ENCODE results near the gene ZBTB34.

The ZBTB34 gene

DNA sequence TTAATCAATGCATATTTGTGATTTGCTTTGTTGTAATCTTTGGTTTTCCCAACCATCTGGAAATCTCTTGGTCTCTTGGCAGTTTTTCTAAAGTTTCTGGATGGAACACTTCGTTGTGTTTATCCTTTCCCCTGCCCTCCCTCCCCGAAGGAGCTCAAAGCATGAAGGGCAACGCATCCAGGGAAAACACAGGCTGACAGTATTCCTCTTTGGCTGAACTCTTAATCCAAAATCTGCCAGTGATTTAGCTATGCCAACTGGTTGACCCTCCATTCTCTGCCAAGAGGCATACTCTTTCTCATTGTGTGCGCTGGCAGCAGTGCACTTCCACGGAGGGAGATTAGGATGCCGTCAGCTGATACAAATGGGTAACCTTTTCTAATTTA is 20.5 kb downstream of the ZBTB34 start:
- in situ Hi-C loops (cut with HindIII; ENCODE audit: low sequenced_read_pairs), result no loop called here
- DNase-seq (ENCODE audit: low read depth), result no peak
- H3K4me3 ChIP-seq (ENCODE audit: low read depth, low read length), result no peak overlapping the region
- TF ChIP-seq, protein P1, sequence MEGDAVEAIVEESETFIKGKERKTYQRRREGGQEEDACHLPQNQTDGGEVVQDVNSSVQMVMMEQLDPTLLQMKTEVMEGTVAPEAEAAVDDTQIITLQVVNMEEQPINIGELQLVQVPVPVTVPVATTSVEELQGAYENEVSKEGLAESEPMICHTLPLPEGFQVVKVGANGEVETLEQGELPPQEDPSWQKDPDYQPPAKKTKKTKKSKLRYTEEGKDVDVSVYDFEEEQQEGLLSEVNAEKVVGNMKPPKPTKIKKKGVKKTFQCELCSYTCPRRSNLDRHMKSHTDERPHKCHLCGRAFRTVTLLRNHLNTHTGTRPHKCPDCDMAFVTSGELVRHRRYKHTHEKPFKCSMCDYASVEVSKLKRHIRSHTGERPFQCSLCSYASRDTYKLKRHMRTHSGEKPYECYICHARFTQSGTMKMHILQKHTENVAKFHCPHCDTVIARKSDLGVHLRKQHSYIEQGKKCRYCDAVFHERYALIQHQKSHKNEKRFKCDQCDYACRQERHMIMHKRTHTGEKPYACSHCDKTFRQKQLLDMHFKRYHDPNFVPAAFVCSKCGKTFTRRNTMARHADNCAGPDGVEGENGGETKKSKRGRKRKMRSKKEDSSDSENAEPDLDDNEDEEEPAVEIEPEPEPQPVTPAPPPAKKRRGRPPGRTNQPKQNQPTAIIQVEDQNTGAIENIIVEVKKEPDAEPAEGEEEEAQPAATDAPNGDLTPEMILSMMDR (IDR thresholded peaks at IDR 0.05; ENCODE audit: low read depth, low read length, missing control alignments), result no peak

DNA sequence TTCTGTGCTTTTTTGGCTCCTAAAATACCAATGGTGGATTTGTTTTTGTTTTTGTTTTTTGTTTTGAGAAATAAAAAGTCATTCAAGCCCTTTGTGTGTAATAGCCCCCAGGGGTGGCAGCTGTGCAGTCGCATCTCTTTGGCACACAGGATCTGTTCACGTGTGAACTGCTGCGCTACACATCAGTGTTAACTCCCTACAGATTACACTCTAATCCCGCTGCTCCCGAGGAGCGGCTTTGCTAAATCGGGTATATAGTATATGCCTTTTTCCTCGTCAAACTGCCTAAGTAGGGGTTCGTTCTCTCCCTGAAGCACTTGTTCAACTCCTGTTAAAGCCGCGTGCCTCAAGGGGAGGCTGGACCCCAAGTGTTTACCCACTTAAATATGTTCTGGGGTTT is 22.3 kb downstream of the ZBTB34 start:
- TF ChIP-seq, protein P1 (IDR thresholded peaks at IDR 0.05; ENCODE audit: low read depth, low read length, missing control alignments), result no peak
- DNase-seq (ENCODE audit: low read depth), result no peak
- no peak overlapping the region for H3K4me3 ChIP-seq (ENCODE audit: low read depth, low read length)
- in situ Hi-C loops (cut with HindIII; ENCODE audit: low sequenced_read_pairs), result no loop called here

DNA sequence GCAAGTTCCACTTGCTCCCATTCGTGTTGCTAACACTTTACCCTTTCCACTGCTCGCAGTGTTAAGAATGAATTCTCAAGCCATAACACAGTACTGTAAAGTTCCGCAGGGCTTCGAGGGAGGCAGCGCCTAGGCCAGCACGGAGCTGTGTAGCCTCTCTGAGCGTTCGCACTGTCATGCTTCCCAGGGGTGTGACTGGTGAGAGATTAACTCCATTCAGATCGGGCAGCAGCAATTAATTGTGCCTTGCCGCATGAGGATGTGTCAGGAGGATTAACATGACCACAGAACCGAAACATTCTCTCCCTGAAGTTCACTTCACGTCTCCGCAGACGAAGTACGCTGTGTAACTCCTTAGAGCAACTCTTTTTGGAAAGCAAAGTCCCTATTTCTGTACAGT is 23.2 kb downstream of the ZBTB34 start:
- in situ Hi-C loops (cut with HindIII; ENCODE audit: low sequenced_read_pairs), result no loop called here
- H3K4me3 ChIP-seq (ENCODE audit: low read depth, low read length), result no peak overlapping the region
- TF ChIP-seq, protein P1 (IDR thresholded peaks at IDR 0.05; ENCODE audit: low read depth, low read length, missing control alignments), result no peak
- no peak for DNase-seq (ENCODE audit: low read depth)

DNA sequence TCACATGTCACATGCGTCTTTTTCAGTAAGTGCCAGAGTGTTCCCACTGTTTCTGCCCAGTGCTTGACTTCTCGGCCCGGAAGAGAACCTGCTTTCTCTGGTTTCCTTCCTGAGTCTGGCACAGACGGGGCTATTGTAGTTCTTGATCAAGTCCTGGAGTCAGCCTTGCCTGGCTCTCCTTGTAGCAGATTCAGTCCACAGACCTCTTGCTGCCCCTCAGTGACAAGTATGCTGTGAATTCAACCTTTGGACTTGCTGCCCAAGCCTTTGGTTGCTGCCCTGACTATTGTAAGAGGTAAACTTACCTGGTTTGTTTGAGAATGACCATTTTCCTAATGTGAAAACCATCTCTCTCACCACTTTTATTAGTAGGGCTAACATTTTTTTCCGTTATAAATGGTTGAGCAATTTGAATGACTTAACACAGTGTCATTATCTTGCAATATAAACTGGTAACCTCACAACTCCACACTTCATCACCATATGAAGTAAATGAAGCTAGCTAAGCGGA is 24.7 kb downstream of the ZBTB34 start:
- TF ChIP-seq, protein P1 (IDR thresholded peaks at IDR 0.05; ENCODE audit: low read depth, low read length, missing control alignments), result no peak
- no peak for DNase-seq (ENCODE audit: low read depth)
- in situ Hi-C loops (cut with HindIII; ENCODE audit: low sequenced_read_pairs), result no loop called here
- no peak overlapping the region for H3K4me3 ChIP-seq (ENCODE audit: low read depth, low read length)

DNA sequence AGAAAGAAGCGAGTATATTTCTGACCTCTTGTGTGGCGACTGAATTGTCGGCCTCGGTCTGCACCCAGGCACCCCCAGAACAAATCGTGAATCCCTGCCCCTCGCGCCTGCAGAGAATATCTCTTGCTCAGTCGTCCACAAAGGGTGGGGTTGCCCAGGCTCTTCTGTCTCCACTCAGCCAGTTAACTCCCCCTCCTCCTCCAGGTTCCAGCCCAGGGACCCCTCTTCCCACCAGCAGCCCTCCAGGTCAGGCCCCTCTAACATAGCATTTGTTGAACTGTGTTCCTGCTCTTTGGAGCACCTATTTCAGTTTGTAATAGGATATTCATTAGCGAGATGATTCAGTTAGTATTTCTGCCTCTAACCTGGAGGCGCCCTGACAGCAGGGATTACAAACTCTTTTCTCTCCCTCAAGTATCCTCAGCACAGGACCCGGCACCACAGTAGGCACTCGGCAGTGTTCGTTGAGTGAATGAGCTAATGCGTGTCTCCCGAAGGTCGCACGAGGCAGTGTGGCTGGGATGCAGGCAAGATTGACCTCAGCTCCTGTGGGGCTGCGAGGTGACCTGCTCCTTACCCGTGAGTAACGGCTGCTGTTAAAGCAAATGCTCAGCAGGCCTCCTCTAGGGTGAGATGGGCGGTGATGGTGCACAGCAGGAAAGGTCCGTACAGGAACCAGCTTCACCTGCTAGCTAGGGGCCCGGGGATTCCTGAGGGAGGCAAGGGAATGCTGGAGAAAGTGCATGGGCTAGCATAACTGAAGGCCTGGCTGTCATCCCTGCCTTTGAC is 25.8 kb downstream of the ZBTB34 start:
- no peak for DNase-seq (ENCODE audit: low read depth)
- TF ChIP-seq, protein P1 (IDR thresholded peaks at IDR 0.05; ENCODE audit: low read depth, low read length, missing control alignments), result no peak
- no peak overlapping the region for H3K4me3 ChIP-seq (ENCODE audit: low read depth, low read length)
- in situ Hi-C loops (cut with HindIII; ENCODE audit: low sequenced_read_pairs), result no loop called here

DNA sequence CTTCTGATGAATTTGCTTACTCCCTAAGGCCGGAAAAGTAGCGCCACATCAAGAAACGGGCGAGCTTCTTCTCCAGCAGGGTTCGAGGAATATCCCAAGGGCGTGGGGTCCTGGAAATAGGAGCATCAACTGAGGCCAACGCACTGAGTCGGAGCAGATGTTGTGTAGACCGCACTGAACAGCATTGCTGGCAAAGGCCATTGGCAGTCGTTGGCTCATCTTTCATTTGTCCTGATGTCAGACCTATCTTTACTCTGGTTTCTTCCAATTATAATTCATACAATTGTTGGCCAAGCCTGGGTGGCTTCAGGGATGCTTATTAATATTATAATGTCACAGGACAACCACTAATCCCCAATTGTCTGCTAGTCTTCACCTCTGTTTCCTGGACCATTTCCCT is 26.5 kb downstream of the ZBTB34 start:
- in situ Hi-C loops (cut with HindIII; ENCODE audit: low sequenced_read_pairs), result no loop called here
- TF ChIP-seq, protein P1 (IDR thresholded peaks at IDR 0.05; ENCODE audit: low read depth, low read length, missing control alignments), result no peak

More for the DNA sequence above, 26.5 kb downstream of the ZBTB34 start:
- no peak for DNase-seq (ENCODE audit: low read depth)
- H3K4me3 ChIP-seq (ENCODE audit: low read depth, low read length), result no peak overlapping the region

All from astrocyte of the cerebellum (primary cell).